WTC11 (cell line): Measurements from ENCODE around the gene ESPN.

Experiments used
- ATF3 ChIP-seq: sonication (generic); formaldehyde crosslinking; conservative IDR thresholded peaks from 2 replicates; pipeline ENCODE4 v1.8.1; 2022; ENCODE audit warnings: mild to moderate bottlenecking, missing genetic modification reagents
- CTCF ChIP-seq: fragments of 200-600 bp; IDR thresholded peaks from 2 replicates; pipeline ENCODE4 v1.8.0; 2022; ENCODE audit warnings: antibody characterized with exemption
- JUN ChIP-seq: sonication (generic); formaldehyde crosslinking; IDR thresholded peaks from 2 replicates; pipeline ENCODE4 v1.8.0; 2023; ENCODE audit warnings: mild to moderate bottlenecking, missing genetic modification reagents
- KAT7 ChIP-seq: sonication (generic); formaldehyde crosslinking; IDR thresholded peaks from 2 replicates; pipeline ENCODE4 v1.8.1; 2023; ENCODE audit warnings: missing genetic modification reagents, mild to moderate bottlenecking, borderline replicate concordance
- MAX ChIP-seq: sonication (generic); formaldehyde crosslinking; IDR thresholded peaks from 2 replicates; pipeline ENCODE4 v1.8.0; 2022; ENCODE audit warnings: mild to moderate bottlenecking, missing genetic modification reagents
- NFYB ChIP-seq: sonication (generic); formaldehyde crosslinking; conservative IDR thresholded peaks from 2 replicates; pipeline ENCODE4 v1.8.0; 2022; ENCODE audit warnings: low read depth, missing genetic modification reagents
- TEAD4 ChIP-seq: sonication (generic); formaldehyde crosslinking; IDR thresholded peaks from 2 replicates; pipeline ENCODE4 v1.8.0; 2022; ENCODE audit warnings: mild to moderate bottlenecking, missing genetic modification reagents

- TF ChIP-seq CTCF (no peak), JUN (no peak), MAX (no peak), ATF3 (CRISPR knock-in tag) (no peak), TEAD4 (CRISPR knock-in tag) (no peak), NFYB (CRISPR knock-in tag) (no peak), KAT7 (no peak)
Measured at GRCh38 chr1:6510493-6510892, 85.9 kb downstream of the ESPN start.
